ENCODE data around the gene ERGIC3.

Gene ERGIC3

GRCh38 chr20:35599776-35600120 lies 57.9 kb downstream of the ERGIC3 start:
- DNase-seq, result no peak

- DNase-seq, result no peak
Observed at GRCh38 chr20:35600176-35600992, 58.5 kb downstream of the ERGIC3 start.

- DNase-seq, result peak; percentile 79
Observed at GRCh38 chr20:35600993-35601973, 59.4 kb downstream of the ERGIC3 start.

- DNase-seq, result no peak
Observed at GRCh38 chr20:35601990-35602389, 60.1 kb downstream of the ERGIC3 start.

- no peak for DNase-seq
Observed at GRCh38 chr20:35602851-35603495, 61.1 kb downstream of the ERGIC3 start.

GRCh38 chr20:35603695-35604448 lies 62.0 kb downstream of the ERGIC3 start:
- no peak for DNase-seq

GRCh38 chr20:35604449-35604747 lies 62.5 kb downstream of the ERGIC3 start:
- peak; percentile 15 for DNase-seq

GRCh38 chr20:35606127-35606526 lies 64.2 kb downstream of the ERGIC3 start:
- DNase-seq, result no peak

Measured in activated CD4-positive, alpha-beta T cell treated with anti-CD3 and anti-CD28 coated beads, Interleukin-2, amount 50 U/mL, for 16 hours (primary cell).